HepG2 (cell line): ENCODE results near the gene DDX24. TPM values are rescaled to one million over a fixed set of nuclear protein-coding genes. Genes with fewer than 3 reads are reported as not detected.
A peak's percentile ranks its signal among the peaks of the same experiment; 100 is the strongest.

Source experiments
- ARID4A ChIP-seq: sonication (generic); formaldehyde crosslinking; IDR thresholded peaks from 2 replicates; pipeline ENCODE4 v1.5.0; 2020; ENCODE audit warnings: mild to moderate bottlenecking, missing genetic modification reagents, borderline replicate concordance
- BCL6 ChIP-seq: IDR thresholded peaks from 2 replicates; pipeline ENCODE4 v1.6.1; 2016; ENCODE audit warnings: missing genetic modification reagents, missing compliant biosample characterization
- ELF3 ChIP-seq: IDR thresholded peaks from 2 replicates; pipeline ENCODE4 v1.6.1; 2016; ENCODE audit warnings: missing genetic modification reagents, missing compliant biosample characterization
- ERF ChIP-seq: IDR thresholded peaks from 2 replicates; pipeline ENCODE4 v1.6.1; 2018; ENCODE audit warnings: missing biosample characterization, missing genetic modification reagents
- FOSL2 ChIP-seq: sonication (generic); formaldehyde crosslinking; IDR thresholded peaks from 2 replicates; pipeline ENCODE4 v1.4.0; 2020; ENCODE audit warnings: missing genetic modification reagents
- FOXM1 ChIP-seq: sonication (generic); formaldehyde crosslinking; IDR thresholded peaks from 2 replicates; pipeline ENCODE4 v1.5.0; 2020; ENCODE audit warnings: missing genetic modification reagents
- FOXP1 ChIP-seq, 2 experiments: fragments of 450-650 bp in 1 of 2; IDR thresholded peaks; 2 replicates each; pipeline ENCODE4 v1.6.1; 2017 to 2018; ENCODE audit warnings: antibody characterized with exemption in 1 of 2
- HDAC1 ChIP-seq: sonication (generic); formaldehyde crosslinking; IDR thresholded peaks from 2 replicates; pipeline ENCODE4 v1.5.1; 2020; ENCODE audit warnings: mild to moderate bottlenecking, missing genetic modification reagents
- HNRNPL ChIP-seq: fragments of 200-400 bp; formaldehyde crosslinking; IDR thresholded peaks from 2 replicates; pipeline ENCODE4 v1.6.1; 2017; ENCODE audit warnings: mild to moderate bottlenecking, low read depth, low read length
- KMT2B ChIP-seq: IDR thresholded peaks from 2 replicates; pipeline ENCODE4 v1.6.1; 2016; ENCODE audit warnings: missing genetic modification reagents, missing compliant biosample characterization
- MEF2D ChIP-seq: sonication (generic); formaldehyde crosslinking; IDR thresholded peaks from 2 replicates; pipeline ENCODE4 v1.5.1; 2020; ENCODE audit warnings: mild to moderate bottlenecking, missing genetic modification reagents
- NFKB2 ChIP-seq: sonication (generic); formaldehyde crosslinking; IDR thresholded peaks from 2 replicates; pipeline ENCODE4 v1.4.0; 2020; ENCODE audit warnings: missing genetic modification reagents, borderline replicate concordance
- PAX8 ChIP-seq: sonication (generic); formaldehyde crosslinking; IDR thresholded peaks from 2 replicates; pipeline ENCODE4 v1.8.0; 2022; ENCODE audit warnings: mild to moderate bottlenecking, missing genetic modification reagents, borderline replicate concordance
- RFXAP ChIP-seq: sonication (generic); formaldehyde crosslinking; IDR thresholded peaks from 2 replicates; pipeline ENCODE4 v1.4.0; 2020; ENCODE audit warnings: missing genetic modification reagents, borderline replicate concordance
- SIN3A ChIP-seq: IDR thresholded peaks from 2 replicates; pipeline ENCODE4 v1.6.1; 2011; ENCODE audit warnings: low read depth, mild to moderate bottlenecking, control low read depth, low read length, borderline replicate concordance
- SMAD1 ChIP-seq: sonication (generic); formaldehyde crosslinking; IDR thresholded peaks from 2 replicates; pipeline ENCODE4 v1.4.0; 2020; ENCODE audit warnings: missing genetic modification reagents, low read depth, mild to moderate bottlenecking, borderline replicate concordance
- SOX13 ChIP-seq, 3 experiments: fragments of 450-650 bp in 1 of 3; sonication (generic) in 1 of 3; formaldehyde crosslinking in 1 of 3; IDR thresholded peaks in 2 of 3; conservative IDR thresholded peaks in 1 of 3; 2 replicates each; pipeline versions ENCODE4 v1.5.0 to v1.6.1; 2016 to 2020; ENCODE audit warnings: antibody characterized with exemption in 1 of 3, mild to moderate bottlenecking in 1 of 3, missing compliant biosample characterization in 1 of 3, missing genetic modification reagents in 1 of 3, moderate library complexity in 1 of 3
- TBX3 ChIP-seq: fragments of 450-650 bp; IDR thresholded peaks from 2 replicates; pipeline ENCODE4 v1.6.1; 2017; ENCODE audit warnings: antibody characterized with exemption, mild to moderate bottlenecking, inconsistent platforms, borderline replicate concordance
- TRIM24 ChIP-seq: sonication (generic); formaldehyde crosslinking; IDR thresholded peaks from 2 replicates; pipeline ENCODE4 v1.8.0; 2022; ENCODE audit warnings: mild to moderate bottlenecking, missing genetic modification reagents
- ZNF446 ChIP-seq: sonication (generic); formaldehyde crosslinking; IDR thresholded peaks from 2 replicates; pipeline ENCODE4 v1.5.0; 2020; ENCODE audit warnings: mild to moderate bottlenecking, missing genetic modification reagents
- ZNF543 ChIP-seq: sonication (generic); formaldehyde crosslinking; IDR thresholded peaks from 2 replicates; pipeline ENCODE4 v1.4.0; 2020; ENCODE audit warnings: mild to moderate bottlenecking, missing genetic modification reagents
- ZNF563 ChIP-seq: sonication (generic); formaldehyde crosslinking; IDR thresholded peaks from 2 replicates; pipeline ENCODE4 v1.8.0; 2022; ENCODE audit warnings: mild to moderate bottlenecking, moderate library complexity, missing genetic modification reagents
- ZNF710 ChIP-seq: sonication (generic); formaldehyde crosslinking; IDR thresholded peaks from 2 replicates; pipeline ENCODE4 v1.5.0; 2020; ENCODE audit warnings: mild to moderate bottlenecking, missing genetic modification reagents, borderline replicate concordance
- ZNF775 ChIP-seq: sonication (generic); formaldehyde crosslinking; IDR thresholded peaks from 2 replicates; pipeline ENCODE4 v1.4.0; 2020; ENCODE audit warnings: missing genetic modification reagents, mild to moderate bottlenecking, moderate library complexity, borderline replicate concordance
- polyA plus RNA-seq, 8 experiments: library from polyadenylated mRNA; depleted of rRNA in 3 of 8; stranded (reverse) in 7 of 8; unstranded in 1 of 8; fragments of >200 nt; fragmentation: Illumina TruSeq in 4 of 8; extraction: Trizol in 4 of 8; gene quantifications; 2 replicates each; pipeline versions ENCODE4 v1.2.1 to v1.2.3, GENCODE V29; 2011 to 2016; ENCODE audit warnings: low read depth in 4 of 8, missing spikeins in 1 of 8, mixed read lengths in 1 of 8; ENCODE audit not compliant: insufficient read depth in 1 of 8
- total RNA-seq, 5 experiments: library from RNA; depleted of rRNA; stranded (reverse); fragments of >200 nt; fragmentation: Illumina TruSeq; extraction: Trizol; gene quantifications; 2 replicates each; pipeline ENCODE4 v1.2.3, GENCODE V29; 2016; ENCODE audit warnings: low read depth in 1 of 5

Gene DDX24
- total and polyA plus RNA-seq, 2 of the 13 experiments (the other 11 are each of a cell fraction or from before 2014, with no cell fraction given) = 67.3 to 149 TPM

GRCh38 chr14:94026173-94026888 is 54.7 kb downstream of the DDX24 start, which contains the start of gene OTUB2 (continued):
- TF ChIP-seq ZNF710 (0 out of 2 replicates have a peak, but pooled peaks have one; percentile 58), SMAD1 (CRISPR knock-in tag) (0 out of 2 replicates have a peak, but pooled peaks have one; percentile 50), TBX3 (no peak), MEF2D (0 out of 2 replicates have a peak, but pooled peaks have one; percentile 7), ZNF543 (CRISPR knock-in tag) (0 out of 2 replicates have a peak, but pooled peaks have one; percentile 25), ARID4A (no peak; the same call in 1 of the 2 replicates), SIN3A (no peak), BCL6 (CRISPR knock-in tag) (peak; percentile 13; the same call in 1 of the 2 replicates), ZNF446 (CRISPR knock-in tag) (no peak), HNRNPL (no peak), ELF3 (CRISPR knock-in tag) (peak; percentile 38; the same call in 1 of the 2 replicates), PAX8 (CRISPR knock-in tag) (no peak), ERF (CRISPR knock-in tag) (no peak), ZNF563 (CRISPR knock-in tag) (0 out of 2 replicates have a peak, but pooled peaks have one; percentile 30), NFKB2 (no peak), FOXM1 (CRISPR knock-in tag) (no peak), ZNF775 (CRISPR knock-in tag) (no peak), HDAC1 (0 out of 2 replicates have a peak, but pooled peaks have one; percentile 23), FOXP1 (IDR thresholded peaks at IDR 0.05) (no peak), FOXP1 (CRISPR knock-in tag; IDR thresholded peaks at IDR 0.05) (no peak), SOX13 (IDR thresholded peaks at IDR 0.05) (no peak), SOX13 (CRISPR knock-in tag; conservative IDR thresholded peaks at IDR 0.05 in 1 of 2, IDR thresholded peaks at IDR 0.05 in 1 of 2) (peak in 1 of 2 experiments; percentile 31; a peak in 1 of 4 replicates), RFXAP (CRISPR knock-in tag) (no peak), FOSL2 (CRISPR knock-in tag) (peak; percentile 41; the same call in 1 of the 2 replicates), TRIM24 (CRISPR knock-in tag) (no peak), KMT2B (CRISPR knock-in tag) (peak; percentile 61; the same call in 1 of the 2 replicates)
